Esophagus muscularis mucosa (tissue), 4 donors: ENCODE data around the gene LIN28A. TPM values are rescaled to one million over a fixed set of nuclear protein-coding genes. Genes with fewer than 3 reads are reported as not detected.

Experiments
- DNase-seq: peaks from one replicate; pipeline ENCODE4 v3.0.0-alpha.2; 2017; ENCODE audit errors: extremely low spot score
- H3K27ac ChIP-seq, 4 donors: fragments of 200-600 bp; sonication (generic); replicated peaks in 1 of 4; 1 replicate in 3 of 4; 2 replicates in 1 of 4; pipeline ENCODE4 v1.5.1; 2016 to 2019; ENCODE audit warnings: mild to moderate bottlenecking in 1 of 4
- H3K27me3 ChIP-seq, 4 donors: fragments of 200-600 bp; sonication (generic); one replicate each; pipeline versions ENCODE4 v1.5.1 to v1.6.0; 2016 to 2019
- H3K36me3 ChIP-seq, 4 donors: fragments of 200-600 bp; sonication (generic); one replicate each; pipeline ENCODE4 v1.5.1; 2016 to 2019
- H3K4me1 ChIP-seq, 4 donors: fragments of 200-600 bp; sonication (generic); one replicate each; pipeline ENCODE4 v1.5.1; 2016 to 2019
- H3K4me3 ChIP-seq, 4 donors: fragments of 200-600 bp; sonication (generic); 1 replicate in 2 of 4; 2 replicates in 2 of 4; pipeline ENCODE4 v1.5.1; 2016 to 2019; ENCODE audit warnings: mild to moderate bottlenecking in 4 of 4, moderate library complexity in 1 of 4
- H3K9me3 ChIP-seq, 4 donors: fragments of 200-600 bp; sonication (generic); 1 replicate in 3 of 4; 2 replicates in 1 of 4; pipeline ENCODE4 v1.5.1; 2016 to 2019
- CTCF ChIP-seq, 3 experiments: fragments of 200-600 bp in 2 of 3; fragments of 450-650 bp in 1 of 3; sonication (generic) in 2 of 3; IDR thresholded peaks; one replicate each; pipeline ENCODE4 v1.5.1; 2017 to 2019; ENCODE audit warnings: antibody characterized with exemption in 3 of 3, mild to moderate bottlenecking in 2 of 3, moderate library complexity in 1 of 3
- EP300 ChIP-seq: sonication (generic); formaldehyde crosslinking; IDR thresholded peaks from one replicate; pipeline ENCODE4 v1.6.1; 2017; ENCODE audit warnings: antibody characterized with exemption
- POLR2A ChIP-seq: fragments of 450-650 bp; IDR thresholded peaks from one replicate; pipeline ENCODE4 v1.6.1; 2017; ENCODE audit warnings: antibody characterized with exemption, moderate library complexity, mild to moderate bottlenecking, low read depth
- POLR2AphosphoS5 ChIP-seq, 2 donors: sonication (generic); formaldehyde crosslinking; IDR thresholded peaks; one replicate each; pipeline ENCODE4 v1.6.1; 2017; ENCODE audit warnings: antibody characterized with exemption in 2 of 2
- WGBS: methylation state at CpG from one replicate; pipeline ENCODE4 v1.1.5; 2018; 5-methylcytosine and 5-hydroxymethylcytosine counted together
- intact Hi-C: fragments of 100-400 bp; cut with DNase I; formaldehyde crosslinking; loops from one replicate; pipeline ENCODE4 v1.15.1; 2023
- total RNA-seq, 4 donors: library from RNA; depleted of rRNA; stranded (reverse); fragments of >200 nt; gene quantifications; one replicate each; pipeline versions ENCODE4 v1.1.0 to v1.2.1, GENCODE V29; 2016

Gene LIN28A
- not detected for total RNA-seq

- DNase-seq: no peak
- intact Hi-C loops: no loop called here
- WGBS: 4% methylated on average over 5 of the region's 70 CpGs
- no peak within 1 kb of the TSS for H3K4me3 ChIP-seq
- peaks cover 11 to 70% (median 43%) of the 10 kb centered on the region in 4 donors for H3K27me3 ChIP-seq
- no peaks in the 10 kb centered on the region for H3K9me3 ChIP-seq
- no peaks in the 10 kb centered on the region for H3K36me3 ChIP-seq
- TF ChIP-seq EP300: no peak
- no peak for TF ChIP-seq POLR2AphosphoS5 (IDR thresholded peaks at IDR 0.05)
- TF ChIP-seq POLR2A: no peak
- no peak for TF ChIP-seq CTCF (IDR thresholded peaks at IDR 0.05)
- peaks cover 0 to 8% (median 1%) of the 10 kb centered on the region in 4 donors for H3K4me1 ChIP-seq
- H3K27ac ChIP-seq: no peak within 1 kb of the TSS
Observed at GRCh38 chr1:26410706-26411623, at the start of gene LIN28A. TSS of gene LIN28A (plus strand) at chr1:26410817. CDS start at chr1:26410892, 75 bp downstream.

GRCh38 chr1:26361605-26362122, 49.0 kb upstream of the LIN28A start:
- intact Hi-C loops: no loop called here
- no peak for DNase-seq

GRCh38 chr1:26362331-26362730, 48.3 kb upstream of the LIN28A start:
- no peaks in the 10 kb centered on the region for H3K36me3 ChIP-seq
- TF ChIP-seq POLR2A: no peak
- TF ChIP-seq EP300: no peak
- TF ChIP-seq CTCF (IDR thresholded peaks at IDR 0.05): no peak
- TF ChIP-seq POLR2AphosphoS5 (IDR thresholded peaks at IDR 0.05): no peak
- H3K27me3 ChIP-seq: peaks cover 0 to 86% (median 25%) of the 10 kb centered on the region in 4 donors
- H3K4me3 ChIP-seq: no peak overlapping the region
- DNase-seq: no peak
- H3K27ac ChIP-seq: no peak overlapping the region
- peaks cover 10 to 16% (median 15%) of the 10 kb centered on the region in 4 donors for H3K4me1 ChIP-seq
- WGBS: 97% methylated on average over 3 of the region's 3 CpGs
- no peaks in the 10 kb centered on the region for H3K9me3 ChIP-seq
- intact Hi-C loops: no loop called here

More at GRCh38 chr1:26361605-26362122, 49.0 kb upstream of the LIN28A start:
- peaks cover 10 to 16% (median 15%) of the 10 kb centered on the region in 4 donors for H3K4me1 ChIP-seq
- TF ChIP-seq POLR2A (no peak), EP300 (no peak), CTCF (IDR thresholded peaks at IDR 0.05) (no peak), POLR2AphosphoS5 (IDR thresholded peaks at IDR 0.05) (no peak)
- WGBS: 81% methylated on average over 12 of the region's 12 CpGs
- H3K27ac ChIP-seq: no peak overlapping the region
- H3K9me3 ChIP-seq: no peaks in the 10 kb centered on the region
- H3K36me3 ChIP-seq: no peaks in the 10 kb centered on the region
- peaks cover 0 to 86% (median 25%) of the 10 kb centered on the region in 4 donors for H3K27me3 ChIP-seq
- no peak overlapping the region for H3K4me3 ChIP-seq

- TF ChIP-seq EP300: no peak
- no peak for TF ChIP-seq POLR2A
- peak; percentile 64 to 92 (median 65) for TF ChIP-seq CTCF (IDR thresholded peaks at IDR 0.05)
- TF ChIP-seq POLR2AphosphoS5 (IDR thresholded peaks at IDR 0.05): no peak
- H3K27me3 ChIP-seq: peaks cover 0 to 86% (median 25%) of the 10 kb centered on the region in 4 donors
- intact Hi-C loops: no loop called here
- H3K36me3 ChIP-seq: no peaks in the 10 kb centered on the region
- no peak overlapping the region for H3K4me3 ChIP-seq
- H3K4me1 ChIP-seq: peaks cover 10 to 16% (median 15%) of the 10 kb centered on the region in 4 donors
- no peaks in the 10 kb centered on the region for H3K9me3 ChIP-seq
- DNase-seq: peak; percentile 95
- 36% methylated on average over 24 of the region's 26 CpGs for WGBS
- no peak overlapping the region for H3K27ac ChIP-seq
Observed at GRCh38 chr1:26363549-26364448, 46.8 kb upstream of the LIN28A start.
